OCI-LY1 (cell line): ENCODE data around the gene SERHL2.
"Not testable (repeated sequence)": the region's sequence is repeated elsewhere in the genome, so short reads cannot be mapped to it uniquely, and the experiment has no call there.

Experiments
- H2AFZ ChIP-seq: fragments of 200-600 bp; sonication (generic), shearing (Covaris generic); 2 replicates; pipeline ENCODE4 v1.6.0; 2014; ENCODE audit warnings: antibody characterized with exemption, mild to moderate bottlenecking, low read length
- H3F3A ChIP-seq: fragments of 200-600 bp; sonication (generic), shearing (Covaris generic); 2 replicates; pipeline ENCODE4 v1.6.0; 2014; ENCODE audit warnings: mild to moderate bottlenecking, antibody characterized with exemption, low read length, moderate library complexity; ENCODE audit not compliant: insufficient read depth
- H3K27ac ChIP-seq: fragments of 200-600 bp; sonication (generic); 2 replicates; pipeline ENCODE4 v1.5.1; 2014; ENCODE audit warnings: low read length, mixed run types, mild to moderate bottlenecking, low read depth; ENCODE audit not compliant: poor library complexity, severe bottlenecking
- H3K27me3 ChIP-seq: fragments of 200-600 bp; sonication (generic); 2 replicates; pipeline ENCODE4 v1.6.0; 2014; ENCODE audit warnings: antibody characterized with exemption, mild to moderate bottlenecking, low read length, moderate library complexity; ENCODE audit not compliant: insufficient read depth
- H3K36me3 ChIP-seq: fragments of 200-600 bp; sonication (generic); 2 replicates; pipeline ENCODE4 v1.6.1; 2014; ENCODE audit warnings: mild to moderate bottlenecking, antibody characterized with exemption, low read length, moderate library complexity, mixed read lengths; ENCODE audit not compliant: insufficient read depth
- H3K4me1 ChIP-seq: fragments of 200-600 bp; sonication (generic); 2 replicates; pipeline ENCODE4 v1.5.1; 2014; ENCODE audit warnings: mild to moderate bottlenecking, low read length, moderate library complexity; ENCODE audit not compliant: insufficient read depth, severe bottlenecking
- H3K4me2 ChIP-seq: fragments of 200-600 bp; sonication (generic), shearing (Covaris generic); 2 replicates; pipeline ENCODE4 v1.6.1; 2014; ENCODE audit warnings: low read length
- H3K4me3 ChIP-seq: fragments of 200-600 bp; sonication (generic); 2 replicates; pipeline ENCODE4 v1.5.1; 2014; ENCODE audit warnings: low read length, low read depth, mild to moderate bottlenecking, mixed read lengths; ENCODE audit not compliant: poor library complexity, severe bottlenecking
- H3K79me2 ChIP-seq: fragments of 200-600 bp; shearing (Covaris generic); 2 replicates; pipeline ENCODE4 v1.6.1; 2016; ENCODE audit warnings: mixed run types, low read length, mixed read lengths; ENCODE audit not compliant: insufficient read depth
- H3K9ac ChIP-seq: fragments of 200-600 bp; sonication (generic), shearing (Covaris generic); 2 replicates; pipeline ENCODE4 v1.6.1; 2014; ENCODE audit warnings: mild to moderate bottlenecking, low read length, mixed read lengths
- H3K9me2 ChIP-seq: fragments of 200-600 bp; sonication (generic), shearing (Covaris generic); 2 replicates; pipeline ENCODE4 v1.6.1; 2014; ENCODE audit warnings: low read depth, mild to moderate bottlenecking, low read length, mixed read lengths
- H3K9me3 ChIP-seq: fragments of 200-600 bp; shearing (Covaris generic); 2 replicates; pipeline ENCODE4 v1.6.1; 2014; ENCODE audit warnings: low read length, mixed read lengths
- H4K20me1 ChIP-seq: fragments of 200-600 bp; sonication (generic), shearing (Covaris generic); 2 replicates; pipeline ENCODE4 v1.6.0; 2016; ENCODE audit warnings: mild to moderate bottlenecking, low read length; ENCODE audit not compliant: insufficient read depth
- CTCF ChIP-seq: fragments of 200-600 bp; sonication (generic), shearing (Covaris generic); IDR thresholded peaks from 2 replicates; pipeline ENCODE4 v1.5.1; 2017; ENCODE audit warnings: mild to moderate bottlenecking, antibody characterized with exemption, low read length, moderate library complexity, mixed read lengths
- EZH2 ChIP-seq: fragments of 200-600 bp; sonication (generic), shearing (Covaris generic); IDR thresholded peaks from 2 replicates; pipeline ENCODE4 v1.8.0; 2017; ENCODE audit warnings: borderline replicate concordance, mixed run types, mild to moderate bottlenecking, antibody characterized with exemption, low read length, moderate library complexity, mixed read lengths

The SERHL2 gene

GRCh38 chr22:42549331-42550060 lies 4.3 kb upstream of the SERHL2 start:
- Histone ChIP-seq H3K4me3 (no peak overlapping the region), H3K4me1 (peaks cover 46% of the 10 kb centered on the region), H3K36me3 (no peaks in the 10 kb centered on the region), H3K27ac (peak overlapping the region; percentile 98), H4K20me1 (no peaks in the 10 kb centered on the region), H3K79me2 (no peaks in the 10 kb centered on the region), H3K9ac (no peak overlapping the region), H3F3A (0 out of 2 replicates have a peak, but pooled peaks cover 4% of the 10 kb centered on the region), H3K9me2 (no peaks in the 10 kb centered on the region), H3K4me2 (no peak overlapping the region), H3K9me3 (no peaks in the 10 kb centered on the region), H3K27me3 (no peaks in the 10 kb centered on the region), H2AFZ (no peak overlapping the region)
- no peak for TF ChIP-seq EZH2
- no peak for TF ChIP-seq CTCF

GRCh38 chr22:42552294-42552647 lies 1.5 kb upstream of the SERHL2 start:
- peak overlapping the region; percentile 98 for H3K27ac ChIP-seq
- H3K4me3 ChIP-seq, result peak overlapping the region; percentile 29
- not testable (repeated sequence) for H4K20me1 ChIP-seq, H3K79me2 ChIP-seq, H2AFZ ChIP-seq, H3K36me3 ChIP-seq, H3K27me3 ChIP-seq, H3K9me2 ChIP-seq, H3K9me3 ChIP-seq, H3K9ac ChIP-seq, H3F3A ChIP-seq
- H3K4me1 ChIP-seq, result peaks cover 46% of the 10 kb centered on the region
- peak overlapping the region; percentile 18; the same call in 1 of the 2 replicates for H3K4me2 ChIP-seq

- no peak overlapping the region for H2AFZ ChIP-seq
- no peak overlapping the region for H3K4me3 ChIP-seq
- H3K27ac ChIP-seq, result peak overlapping the region; percentile 54
- TF ChIP-seq CTCF, result no peak
- no peaks in the 10 kb centered on the region for H3K9me2 ChIP-seq
- H3F3A ChIP-seq, result no peaks in the 10 kb centered on the region
- no peaks in the 10 kb centered on the region for H4K20me1 ChIP-seq
- H3K4me1 ChIP-seq, result peaks cover 27% of the 10 kb centered on the region
- H3K36me3 ChIP-seq, result peaks cover 5% of the 10 kb centered on the region; the same call in 1 of the 2 replicates
- H3K9me3 ChIP-seq, result no peaks in the 10 kb centered on the region
- H3K79me2 ChIP-seq, result no peaks in the 10 kb centered on the region
- H3K4me2 ChIP-seq, result no peak overlapping the region
- no peak overlapping the region for H3K9ac ChIP-seq
- H3K27me3 ChIP-seq, result no peaks in the 10 kb centered on the region
Measured at GRCh38 chr22:42560381-42560780, 6.6 kb downstream of the SERHL2 start.

GRCh38 chr22:42560781-42561180 lies 7.0 kb downstream of the SERHL2 start:
- Histone ChIP-seq H3K4me1 (peaks cover 27% of the 10 kb centered on the region), H4K20me1 (no peaks in the 10 kb centered on the region), H3K9me3 (no peaks in the 10 kb centered on the region), H3K4me3 (no peak overlapping the region), H3K9ac (no peak overlapping the region), H3K79me2 (no peaks in the 10 kb centered on the region), H3K4me2 (no peak overlapping the region), H3F3A (no peaks in the 10 kb centered on the region), H3K9me2 (no peaks in the 10 kb centered on the region), H3K36me3 (peaks cover 7% of the 10 kb centered on the region), H3K27ac (peak overlapping the region; percentile 54), H2AFZ (no peak overlapping the region), H3K27me3 (no peaks in the 10 kb centered on the region)
- TF ChIP-seq EZH2 (no peak), CTCF (peak; percentile 78)
